Hepatic stellate cell (primary cell): ENCODE measurements around the gene PRLR.
"Not testable (repeated sequence)": the region's sequence is repeated elsewhere in the genome, so short reads cannot be mapped to it uniquely, and the experiment has no call there.

ENCODE experiments used
- DNase-seq: peaks from one replicate; pipeline ENCODE4 v3.0.0; 2011; ENCODE audit warnings: low spot score

PRLR gene

DNA sequence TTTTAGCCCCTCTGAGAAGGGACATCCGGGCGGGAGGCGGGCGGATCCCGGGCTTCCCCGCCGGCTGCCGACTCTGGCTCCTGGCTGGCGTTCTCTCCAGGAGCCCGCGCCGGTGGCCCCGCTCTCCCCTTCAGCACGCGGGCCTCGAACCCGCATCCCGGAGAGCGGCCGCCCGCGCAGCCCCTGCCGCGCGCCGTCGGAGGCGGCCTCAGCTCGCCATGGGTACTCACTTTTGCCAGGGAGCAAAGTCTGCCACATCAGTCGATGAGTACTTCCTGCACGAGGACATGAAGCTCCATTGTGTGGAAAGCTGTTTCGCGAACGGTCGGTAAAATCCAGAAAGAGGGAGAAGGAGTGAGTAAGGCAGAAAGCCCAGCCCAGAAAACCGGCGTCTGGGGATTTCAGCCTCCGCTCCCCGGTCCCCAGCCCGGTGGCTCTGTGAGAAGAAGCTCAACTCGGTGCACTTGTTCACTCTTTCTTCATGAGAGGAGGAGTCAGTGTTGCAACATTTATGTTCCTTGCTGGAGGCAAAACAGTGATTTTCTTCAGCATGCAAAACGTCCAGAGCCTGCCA is at the start of gene PRLR:
Gene PRLR, minus strand, starts transcription at position 450 of the 574 bp plus-strand sequence. CDS start 140,867 bp downstream, outside the sequence.
- peak; percentile 4 for DNase-seq

DNA sequence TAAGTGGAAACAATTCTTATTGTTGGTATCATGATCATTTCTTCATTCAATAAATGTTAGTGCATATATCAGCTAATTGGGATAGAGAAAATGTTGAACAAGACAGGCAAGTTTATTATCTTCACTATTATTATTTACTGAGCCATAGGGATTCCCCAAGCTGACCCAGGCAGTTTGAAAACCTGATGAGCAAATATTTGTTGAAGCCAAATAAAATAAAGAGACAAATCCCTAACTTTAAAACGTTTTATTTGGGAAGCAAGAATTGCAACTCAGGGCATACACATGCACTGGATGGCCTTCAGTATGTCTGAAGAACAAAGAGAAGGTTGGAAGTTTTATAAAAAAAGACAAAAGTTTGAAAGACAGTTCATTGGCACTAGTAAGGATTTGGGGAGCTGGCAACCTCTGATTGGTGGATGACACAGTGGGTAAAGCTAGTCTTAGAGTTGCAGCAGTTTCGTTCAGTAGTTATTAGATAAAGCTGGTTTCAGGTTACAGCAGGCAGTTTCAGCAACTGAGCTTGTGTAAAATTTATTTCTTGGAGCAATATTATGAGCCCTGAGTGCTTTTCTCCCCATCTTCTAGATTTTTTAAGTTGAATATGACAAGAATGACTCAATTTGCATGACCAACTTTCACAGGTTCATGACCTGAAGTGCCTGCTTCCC is 44.7 kb upstream of the PRLR start:
- DNase-seq: no peak

DNA sequence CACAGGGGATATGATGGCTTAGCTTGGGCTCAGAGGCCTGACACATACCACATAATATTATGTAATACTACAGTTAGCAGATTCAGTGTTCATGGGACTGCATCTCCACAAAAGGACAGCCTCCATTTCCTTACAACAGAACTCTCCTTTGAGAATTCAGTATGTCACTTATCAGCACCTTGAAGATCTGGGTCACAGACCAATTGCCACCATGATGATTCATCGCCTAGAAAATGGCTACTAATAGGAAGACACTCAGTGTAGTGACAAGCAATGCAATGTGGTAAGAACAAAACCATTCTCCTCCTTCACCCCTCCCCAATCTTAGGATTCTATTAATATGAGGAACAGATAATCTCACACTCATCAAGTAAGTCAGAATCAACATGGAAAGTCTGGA is 38.7 kb upstream of the PRLR start:
- DNase-seq: no peak

DNA sequence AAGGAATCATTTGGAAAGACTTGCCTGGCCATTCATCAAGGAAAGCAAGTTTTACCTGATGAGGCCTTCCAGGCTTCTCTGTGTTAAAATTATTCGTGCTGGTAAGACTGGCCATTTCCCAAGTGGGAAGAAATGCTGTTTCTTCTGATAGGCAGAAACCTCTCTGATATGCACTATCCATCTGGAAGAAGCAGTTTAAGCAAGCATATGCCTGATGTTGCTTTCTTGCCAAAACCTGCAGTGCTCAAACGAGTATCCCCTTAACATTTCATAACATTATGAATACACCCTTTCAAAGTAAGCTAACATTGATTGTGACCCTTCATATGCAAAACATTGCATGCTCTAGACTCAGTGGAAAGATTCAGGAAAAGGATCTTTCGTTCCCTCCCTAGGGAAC is 36.0 kb upstream of the PRLR start:
- no peak for DNase-seq

DNA sequence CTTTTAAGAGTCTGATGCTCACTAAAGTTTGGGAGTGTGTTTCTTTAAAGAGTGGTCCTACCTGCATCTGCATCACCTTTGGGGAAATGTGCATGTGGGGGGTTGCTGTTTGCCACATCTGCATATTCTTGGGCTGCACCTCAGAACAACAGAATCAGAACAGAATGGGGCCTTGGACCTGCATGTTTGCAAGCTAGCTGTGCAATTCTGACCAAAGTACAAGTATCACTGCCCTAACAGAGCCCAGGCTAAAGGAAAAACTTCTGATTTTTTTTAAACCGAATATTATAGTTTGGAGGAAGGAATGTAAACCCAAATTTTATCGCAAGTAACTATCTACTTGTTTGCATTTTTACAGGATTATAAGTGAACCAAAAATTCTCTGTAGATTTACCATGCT is 34.2 kb upstream of the PRLR start:
- DNase-seq: no peak

DNA sequence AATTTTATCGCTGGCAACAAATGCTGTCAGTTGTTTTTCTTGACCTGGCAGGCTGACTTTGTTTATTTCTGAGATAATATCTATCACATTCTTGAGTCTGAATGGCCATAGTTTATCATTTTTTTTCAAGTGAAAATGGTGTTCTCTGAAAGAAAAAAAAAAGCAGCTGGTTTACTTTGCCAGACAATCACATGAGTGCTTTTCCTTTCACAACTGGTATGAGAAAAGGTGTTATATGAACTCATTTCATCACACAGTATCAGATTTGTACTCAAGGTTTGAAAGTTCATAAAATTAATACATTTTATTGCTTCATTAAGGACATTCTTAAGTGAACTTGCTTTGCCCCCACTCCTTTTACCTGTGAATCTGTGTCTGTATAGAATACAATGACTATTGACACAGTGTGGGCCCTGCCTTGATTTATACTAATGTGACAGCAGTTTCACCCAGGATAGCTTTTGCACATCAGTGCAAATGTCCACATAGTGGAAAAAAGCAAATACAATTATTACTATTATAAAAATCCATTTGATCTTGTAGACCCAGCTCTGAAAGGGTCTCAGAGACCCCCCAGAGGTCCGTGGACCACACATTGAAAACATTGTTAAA is 33.1 kb upstream of the PRLR start:
- DNase-seq: no peak

DNA sequence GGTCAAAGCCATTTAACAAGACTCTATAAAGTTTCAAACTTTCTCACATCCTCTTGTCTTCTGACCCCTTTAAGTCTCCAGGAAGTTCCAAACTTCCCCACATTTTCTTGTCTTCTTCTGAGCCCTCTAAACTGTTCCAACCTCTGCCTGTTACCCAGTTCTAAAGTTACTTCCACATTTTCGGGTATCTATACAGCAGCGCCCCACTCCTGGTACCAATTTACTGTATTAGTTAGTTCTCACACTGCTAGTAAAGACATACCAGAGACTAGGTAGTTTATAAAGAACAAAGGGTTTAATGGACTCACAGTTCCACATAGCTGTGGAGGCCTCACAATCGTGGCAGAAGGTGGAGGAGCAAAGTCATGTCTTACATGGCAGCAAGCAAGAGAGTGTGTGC is 23.3 kb upstream of the PRLR start:
- DNase-seq: no peak

DNA sequence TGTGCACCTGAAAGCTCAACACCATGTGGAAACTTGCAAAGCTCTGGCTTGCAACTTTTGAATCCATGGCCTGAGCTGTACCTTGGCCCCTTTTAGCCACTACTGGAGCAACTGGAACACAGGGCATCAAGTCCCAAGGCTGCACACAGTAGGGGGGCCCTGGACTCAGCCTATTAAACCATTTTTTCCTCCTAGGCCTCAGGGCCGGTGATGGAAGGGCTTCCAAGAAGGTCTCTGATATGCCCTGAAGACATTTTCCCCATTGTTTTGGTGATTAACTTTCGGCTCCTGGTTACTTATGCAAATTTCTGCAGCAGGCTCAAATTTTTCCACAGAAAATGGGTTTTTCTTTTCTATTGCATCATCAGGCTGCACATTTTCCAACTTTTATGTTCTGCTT is 22.7 kb upstream of the PRLR start:
- DNase-seq: no peak

DNA sequence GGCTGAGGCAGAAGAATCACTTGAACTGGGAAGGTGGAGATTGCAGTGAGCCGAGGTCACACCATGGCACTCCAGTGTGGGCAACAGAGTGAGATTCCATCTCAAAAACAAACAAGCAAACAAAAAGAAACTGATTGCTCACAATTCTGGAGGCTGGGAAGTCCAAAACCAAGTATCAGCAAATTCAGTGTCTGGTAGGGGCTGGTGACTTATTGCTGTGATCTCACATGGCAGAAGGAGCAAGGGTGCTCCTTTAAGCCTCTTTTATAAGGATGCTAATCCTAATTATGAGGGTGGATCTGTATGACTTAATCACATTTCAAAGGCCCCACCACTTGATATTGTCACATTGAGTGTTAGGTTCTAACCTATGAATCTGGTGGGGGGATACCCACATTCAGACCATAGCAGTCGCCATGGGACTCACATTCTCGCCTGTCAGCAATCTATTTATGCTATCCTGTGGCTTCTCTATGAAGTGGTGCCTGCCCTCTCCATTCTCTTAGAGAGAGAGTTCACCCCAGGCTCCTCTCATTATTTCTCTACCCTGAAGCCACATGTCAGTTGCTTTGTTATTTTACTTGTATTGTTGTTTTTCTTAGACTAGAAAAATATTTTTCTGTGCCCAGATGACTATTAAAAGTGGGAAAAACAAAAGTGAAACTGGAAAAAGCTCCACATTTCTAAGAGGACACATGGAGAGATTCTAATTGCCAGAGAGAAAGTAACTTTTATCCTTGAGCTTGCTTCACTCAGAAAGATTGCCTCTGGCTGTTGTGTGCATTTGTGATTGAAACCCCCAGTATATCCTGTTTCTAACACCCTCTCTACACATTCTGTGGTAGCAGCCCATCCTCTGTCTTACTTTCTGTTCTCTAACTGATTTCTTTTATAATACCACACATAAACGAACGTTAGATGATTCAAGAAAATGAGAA is 18.8 kb upstream of the PRLR start:
- DNase-seq: no peak

DNA sequence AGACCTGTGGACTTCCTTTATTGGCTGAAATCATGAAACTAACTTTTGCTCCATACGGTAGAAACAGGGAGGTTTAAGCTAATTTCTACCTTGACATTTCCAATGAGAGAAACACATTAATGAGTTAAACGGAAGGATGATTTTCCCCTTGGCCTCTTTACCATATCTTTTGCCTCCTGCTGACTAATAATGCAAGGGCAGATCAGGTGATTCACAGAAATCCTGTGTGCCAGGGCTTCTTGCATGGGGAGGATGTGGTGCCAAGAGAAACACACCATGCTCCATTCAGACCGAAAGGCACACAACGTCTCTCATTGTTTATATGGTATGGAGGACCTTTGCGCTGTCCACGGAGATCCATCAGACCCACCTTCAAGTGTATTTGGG is 17.4 kb upstream of the PRLR start:
- DNase-seq: no peak

DNA sequence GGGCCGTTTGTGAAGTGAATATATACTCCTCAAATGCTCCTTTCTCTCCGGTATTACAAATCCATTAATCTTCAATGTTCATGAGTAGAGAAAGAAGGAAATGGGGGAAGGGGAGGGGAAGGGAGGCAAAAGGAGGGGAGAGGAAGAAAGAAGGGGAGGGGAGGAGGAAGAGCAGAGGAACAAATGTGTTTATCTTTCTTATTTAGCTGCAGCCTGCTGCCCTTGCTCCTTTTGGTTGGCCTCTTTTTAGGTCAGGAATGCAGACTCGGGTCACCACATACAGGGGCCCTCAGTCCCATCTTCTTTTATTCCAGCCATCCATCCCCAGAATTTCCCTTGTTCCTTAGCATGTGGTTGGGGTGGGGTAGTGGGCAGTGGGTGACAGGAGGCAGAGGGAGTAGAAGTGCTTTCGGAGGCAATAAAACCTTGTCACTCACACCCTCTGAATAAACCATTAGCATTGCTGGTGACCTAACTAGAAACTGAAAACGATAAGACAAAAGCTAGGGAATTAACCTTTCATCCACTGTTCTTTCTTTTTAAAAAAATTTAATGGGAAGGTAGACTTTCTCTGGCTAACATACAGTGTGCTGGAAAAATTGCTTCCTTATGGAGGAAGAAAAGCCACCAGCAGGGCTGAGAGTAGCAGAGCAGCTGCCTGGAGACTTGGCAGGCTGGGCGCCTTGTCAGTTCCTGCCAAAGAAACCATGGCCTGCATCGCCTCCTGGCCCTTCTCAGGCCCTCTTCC is 16.8 kb upstream of the PRLR start:
- DNase-seq: no peak

DNA sequence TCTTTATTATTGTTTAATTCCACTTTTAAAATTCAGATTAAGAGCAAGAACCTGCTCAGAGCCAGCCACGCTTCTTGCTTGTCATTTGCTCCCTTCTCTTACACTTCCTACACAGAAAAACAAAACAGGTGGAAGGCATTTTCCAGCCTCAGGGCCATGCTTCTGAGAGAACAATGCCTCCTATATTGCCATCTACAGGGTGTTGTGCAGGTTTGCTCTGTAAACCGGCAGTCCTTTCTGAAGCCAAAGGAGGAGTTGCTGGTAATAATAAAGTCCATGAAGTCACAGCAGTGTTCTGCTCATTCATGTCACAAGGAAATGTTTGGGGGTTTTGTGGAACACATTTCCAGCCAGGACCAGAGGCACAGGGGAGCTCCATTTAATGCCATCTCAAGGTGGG is 16.1 kb upstream of the PRLR start:
- no peak for DNase-seq

DNA sequence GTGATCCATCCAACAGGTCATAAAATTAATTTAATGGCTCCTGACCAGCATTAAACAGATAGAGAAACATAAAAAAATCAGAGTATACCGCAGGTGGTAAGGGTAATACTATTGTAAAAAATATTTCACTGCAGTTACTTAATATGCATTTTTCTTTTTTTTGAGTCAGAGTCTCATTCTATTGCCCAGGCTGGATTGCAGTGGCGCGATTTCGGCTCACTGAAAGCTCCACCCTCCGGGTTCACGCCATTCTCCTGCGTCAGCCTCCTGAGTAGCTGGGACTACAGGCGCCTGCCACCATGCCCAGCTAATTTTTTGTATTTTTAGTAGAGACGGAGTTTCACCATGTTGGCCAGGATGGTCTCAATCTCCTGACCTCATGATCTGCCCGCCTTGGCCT is 15.1 kb upstream of the PRLR start:
- DNase-seq: not testable (repeated sequence)

DNA sequence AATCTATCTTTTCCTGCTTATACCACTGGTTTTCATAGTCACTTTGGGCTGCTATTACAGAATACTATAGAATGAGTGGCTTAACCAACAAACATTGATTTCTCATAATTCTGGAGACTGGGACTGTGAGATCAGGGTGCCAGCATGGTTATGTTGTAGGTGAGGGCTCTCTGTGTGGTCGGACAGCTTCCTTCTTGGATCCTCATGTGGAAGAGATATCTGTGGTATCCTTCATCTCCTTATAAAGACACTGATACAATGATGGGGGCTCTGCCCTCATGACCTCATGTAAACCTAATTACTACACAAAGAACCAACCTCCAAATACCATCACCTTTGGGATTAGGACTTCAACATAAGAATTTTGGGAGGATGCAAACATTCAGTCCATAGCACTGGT is 13.9 kb upstream of the PRLR start:
- DNase-seq: no peak

DNA sequence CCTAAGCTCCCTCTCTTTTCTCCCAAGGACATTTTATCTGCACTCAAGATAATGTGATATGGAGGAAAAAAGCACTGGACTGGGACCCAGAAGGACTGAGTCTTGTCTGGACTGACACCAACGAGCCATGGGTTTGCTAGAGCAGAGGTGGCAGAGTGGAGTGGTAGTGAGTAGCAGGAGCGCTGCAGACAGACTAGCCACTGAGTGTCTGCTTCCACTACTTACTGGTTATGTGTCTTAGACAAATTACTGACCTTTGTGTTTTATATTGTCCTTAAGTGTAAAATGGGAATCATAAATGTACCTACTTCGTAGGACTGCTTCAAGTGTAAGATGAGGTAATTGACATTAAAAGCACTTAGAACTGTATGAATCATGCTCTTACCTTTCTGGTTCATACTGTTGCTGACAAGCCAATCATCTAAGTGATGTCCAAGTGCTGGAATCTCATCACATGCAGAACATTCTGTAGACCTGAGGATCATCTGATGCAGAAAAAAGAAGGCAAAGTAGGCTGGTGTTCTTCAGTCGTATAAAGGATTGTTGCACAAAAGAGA is 12.5 kb upstream of the PRLR start:
- no peak for DNase-seq

DNA sequence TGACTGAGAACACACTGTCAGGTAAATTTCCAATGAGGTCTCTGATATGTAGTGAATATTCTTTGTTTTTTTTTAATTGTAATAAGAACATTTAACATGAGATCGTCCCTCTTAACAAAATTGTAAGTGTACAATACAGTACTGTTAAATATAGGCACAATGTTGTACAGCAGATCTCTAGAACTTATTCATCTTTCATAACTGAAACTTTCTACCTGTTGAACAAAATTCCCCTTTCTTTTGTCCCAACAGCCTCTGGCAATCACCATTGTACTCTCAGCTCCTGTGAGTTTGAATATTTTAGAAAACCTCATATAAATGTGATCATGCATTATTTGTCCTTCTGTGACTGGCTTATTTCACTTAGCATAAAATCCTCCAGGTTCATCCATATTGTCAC is 10.6 kb upstream of the PRLR start:
- DNase-seq: no peak

DNA sequence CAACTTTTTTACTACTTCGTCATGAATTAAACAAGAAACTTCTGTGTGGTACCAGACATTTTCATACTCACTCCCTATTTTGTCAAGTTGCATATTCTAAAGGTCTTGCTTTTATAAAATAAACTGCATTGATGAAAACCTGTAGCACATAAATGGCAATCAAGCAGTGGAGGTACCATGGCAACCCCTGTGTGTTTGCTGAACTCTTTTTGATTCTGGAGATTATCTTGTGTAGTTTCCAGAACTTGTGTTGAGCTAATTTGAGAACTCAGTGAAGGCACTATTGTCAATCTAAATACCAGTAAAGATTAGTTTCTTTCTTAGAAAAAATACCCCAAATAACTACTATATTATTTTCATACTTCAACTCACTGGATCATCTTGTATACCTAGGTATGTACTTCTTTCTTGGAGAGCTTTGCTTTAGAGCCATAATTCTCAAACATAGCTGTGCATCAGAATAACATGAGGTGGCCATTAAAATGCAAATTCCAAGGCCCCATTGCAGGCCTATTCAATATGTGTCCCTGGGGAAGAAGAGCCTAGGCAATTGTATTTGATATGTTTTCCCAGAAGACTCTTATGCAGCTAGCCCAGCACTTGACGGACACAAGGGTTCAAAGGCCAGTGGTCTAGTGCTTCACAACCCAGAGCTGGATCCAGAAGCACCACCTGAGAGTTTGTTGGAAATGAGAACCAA is 9.8 kb upstream of the PRLR start:
- no peak for DNase-seq

DNA sequence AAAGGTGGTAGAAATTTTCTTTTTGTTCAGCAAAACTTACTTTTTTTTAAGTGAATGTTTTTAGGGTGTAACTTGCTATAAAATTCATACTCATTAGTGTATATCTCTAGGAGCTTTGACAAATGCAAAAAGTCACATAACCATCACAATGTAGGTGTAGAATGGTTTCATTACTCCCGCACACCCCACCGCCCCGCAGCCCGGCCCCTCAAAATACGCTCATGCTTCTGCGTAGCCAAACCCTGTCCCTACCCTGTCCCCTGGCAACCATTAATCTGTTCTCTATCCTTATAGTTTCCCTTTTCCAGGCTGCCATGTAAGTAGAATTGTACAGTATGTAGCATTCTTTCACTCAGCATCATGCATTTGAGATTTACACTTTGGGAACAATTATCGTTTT is 9.2 kb upstream of the PRLR start:
- no peak for DNase-seq

DNA sequence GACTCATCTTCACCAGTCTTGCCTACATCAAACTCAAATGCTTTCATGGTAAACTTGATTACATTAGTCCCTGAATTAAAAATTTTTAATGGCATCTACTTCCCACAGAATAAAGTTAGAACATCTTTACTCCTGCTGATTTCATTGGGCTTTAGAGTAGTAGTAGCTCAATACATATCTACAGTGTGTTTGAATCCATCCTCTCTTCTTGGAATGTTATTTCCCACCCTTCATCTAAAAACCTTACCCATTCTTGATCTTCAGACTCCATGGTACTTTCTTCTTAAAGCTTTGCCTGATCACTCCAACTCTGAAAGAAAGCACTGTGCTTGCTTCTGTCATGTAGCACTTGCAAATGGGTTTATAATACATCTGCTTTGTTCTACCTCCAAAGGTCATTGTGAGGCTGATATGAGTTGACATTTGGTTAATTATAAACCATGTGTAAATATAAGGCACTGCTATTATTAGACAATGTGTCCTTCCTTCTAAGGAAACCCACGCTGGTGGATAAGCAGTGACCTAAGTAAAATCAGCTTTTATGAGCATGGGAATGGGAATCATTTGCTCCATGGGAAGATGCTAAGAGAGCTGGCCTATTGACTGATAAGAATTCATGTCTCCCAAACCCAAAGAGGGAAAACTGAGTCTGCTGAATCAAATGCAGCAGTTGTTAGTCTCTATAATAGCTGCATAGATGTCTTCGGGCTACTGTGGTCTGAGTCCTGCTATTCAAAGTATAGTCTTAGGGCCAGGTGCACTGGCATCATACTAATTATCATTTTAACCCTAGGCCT is 7.5 kb upstream of the PRLR start:
- no peak for DNase-seq

DNA sequence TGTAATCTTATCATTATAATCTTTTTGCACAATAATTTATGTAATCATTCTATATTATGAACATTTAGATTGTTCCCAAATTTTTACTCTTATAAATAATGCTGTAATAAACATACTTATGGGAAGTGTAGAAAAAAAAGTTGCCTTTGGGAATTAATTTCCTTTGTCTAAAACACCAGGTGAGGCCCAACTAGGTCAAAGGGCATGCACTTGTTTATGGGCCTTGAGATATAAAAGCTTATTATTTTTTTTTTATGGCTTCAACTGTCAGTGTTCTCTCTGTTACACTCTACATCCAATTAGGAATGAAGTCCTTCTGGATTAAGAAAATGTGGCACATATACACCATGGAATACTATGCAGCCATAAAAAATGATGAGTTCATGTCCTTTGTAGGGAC is 6.5 kb upstream of the PRLR start:
- no peak for DNase-seq
